DND-41 (cell line): Measurements from ENCODE around the gene HSPA12A.

Experiments
- ATAC-seq: fragments of 200-7000 bp; cut with Tn5 transposase; 3 replicates; pipeline ENCODE4 v1.9.1; 2021; ENCODE audit warnings: low read depth; ENCODE audit not compliant: insufficient read depth
- DNase-seq: peaks from one replicate; pipeline ENCODE4 v3.0.0-alpha.2; 2020
- H2AFZ ChIP-seq: 2 replicates; pipeline ENCODE4 v1.6.0; 2012; ENCODE audit warnings: low read depth, low read length
- H3K27ac ChIP-seq: 2 replicates; pipeline ENCODE4 v1.5.1; 2012; ENCODE audit warnings: low read length, inconsistent platforms
- H3K27me3 ChIP-seq: fragments of 200-600 bp; sonication (generic); 2 replicates; pipeline ENCODE4 v1.6.0; 2012; ENCODE audit warnings: low read length, mild to moderate bottlenecking, inconsistent platforms; ENCODE audit not compliant: insufficient read depth, poor library complexity
- H3K36me3 ChIP-seq: 2 replicates; pipeline ENCODE4 v1.5.1; 2012; ENCODE audit warnings: low read length, inconsistent platforms; ENCODE audit not compliant: insufficient read depth
- H3K4me1 ChIP-seq: 2 replicates; pipeline ENCODE4 v1.5.1; 2012; ENCODE audit warnings: mild to moderate bottlenecking, low read length; ENCODE audit not compliant: insufficient read depth
- H3K4me2 ChIP-seq: 2 replicates; pipeline ENCODE4 v1.6.0; 2012; ENCODE audit warnings: mild to moderate bottlenecking, moderate library complexity, low read length, inconsistent platforms; ENCODE audit not compliant: insufficient read depth
- H3K4me3 ChIP-seq, 2 experiments: fragments of 200-600 bp in 1 of 2; shearing (Covaris generic) in 1 of 2; 2 replicates each; pipeline ENCODE4 v1.5.1; 2012 to 2016; ENCODE audit warnings: inconsistent platforms in 2 of 2, low read length in 2 of 2, mild to moderate bottlenecking in 2 of 2, low read depth in 1 of 2, moderate library complexity in 1 of 2
- H3K79me2 ChIP-seq: 2 replicates; pipeline ENCODE4 v1.6.0; 2012; ENCODE audit warnings: low read length, inconsistent platforms; ENCODE audit not compliant: insufficient read depth
- H3K9ac ChIP-seq: 2 replicates; pipeline ENCODE4 v1.6.0; 2012; ENCODE audit warnings: low read depth, mild to moderate bottlenecking, inconsistent platforms, low read length, moderate library complexity
- H3K9me3 ChIP-seq: 2 replicates; pipeline ENCODE4 v1.5.1; 2012; ENCODE audit warnings: low read length, moderate library complexity, mild to moderate bottlenecking, inconsistent platforms; ENCODE audit not compliant: insufficient read depth, severe bottlenecking
- H4K20me1 ChIP-seq: 2 replicates; pipeline ENCODE4 v1.6.0; 2012; ENCODE audit warnings: low read length; ENCODE audit not compliant: insufficient read depth
- CTCF ChIP-seq: IDR thresholded peaks from 2 replicates; pipeline ENCODE4 v1.5.1; 2012; ENCODE audit warnings: borderline replicate concordance, low read length, moderate library complexity, mild to moderate bottlenecking; ENCODE audit not compliant: poor library complexity, severe bottlenecking; ENCODE audit errors: extremely low read depth
- EZH2 ChIP-seq: IDR thresholded peaks from 3 replicates; pipeline ENCODE4 v1.6.1; 2012; ENCODE audit warnings: borderline replicate concordance, low read depth, mild to moderate bottlenecking, moderate library complexity, low read length, inconsistent platforms; ENCODE audit not compliant: severe bottlenecking

The HSPA12A gene

GRCh38 chr10:116753759-116754158, 11.4 kb upstream of the HSPA12A start:
- H3K9ac ChIP-seq: no peak overlapping the region
- no peak for TF ChIP-seq EZH2
- no peak for TF ChIP-seq CTCF
- no peaks in the 10 kb centered on the region for H3K79me2 ChIP-seq
- no peaks in the 10 kb centered on the region for H3K4me1 ChIP-seq
- H3K27me3 ChIP-seq: no peaks in the 10 kb centered on the region
- DNase-seq (no peak), ATAC-seq (no peak)
- no peak overlapping the region for H3K4me3 ChIP-seq
- no peak overlapping the region for H3K4me2 ChIP-seq
- no peaks in the 10 kb centered on the region for H4K20me1 ChIP-seq
- H3K9me3 ChIP-seq: no peaks in the 10 kb centered on the region
- no peak overlapping the region for H3K27ac ChIP-seq
- no peak overlapping the region for H2AFZ ChIP-seq
- no peaks in the 10 kb centered on the region for H3K36me3 ChIP-seq

GRCh38 chr10:116752969-116753665, 10.8 kb upstream of the HSPA12A start:
- DNase-seq (no peak), ATAC-seq (no peak)
- no peaks in the 10 kb centered on the region for H4K20me1 ChIP-seq
- no peaks in the 10 kb centered on the region for H3K36me3 ChIP-seq
- no peak overlapping the region for H3K27ac ChIP-seq
- no peaks in the 10 kb centered on the region for H3K79me2 ChIP-seq
- no peaks in the 10 kb centered on the region for H3K27me3 ChIP-seq
- no peaks in the 10 kb centered on the region for H3K4me1 ChIP-seq
- H3K9me3 ChIP-seq: no peaks in the 10 kb centered on the region
- no peak overlapping the region for H3K4me3 ChIP-seq
- H3K9ac ChIP-seq: no peak overlapping the region
- no peak overlapping the region for H2AFZ ChIP-seq
- TF ChIP-seq EZH2: no peak
- no peak for TF ChIP-seq CTCF
- no peak overlapping the region for H3K4me2 ChIP-seq

- no peak overlapping the region for H3K27ac ChIP-seq
- H4K20me1 ChIP-seq: no peaks in the 10 kb centered on the region
- H2AFZ ChIP-seq: no peak overlapping the region
- H3K36me3 ChIP-seq: no peaks in the 10 kb centered on the region
- H3K9ac ChIP-seq: no peak overlapping the region
- no peak for DNase-seq
- H3K4me3 ChIP-seq: no peak overlapping the region
- H3K4me2 ChIP-seq: no peak overlapping the region
- H3K79me2 ChIP-seq: no peaks in the 10 kb centered on the region
- ATAC-seq: no peak
- H3K9me3 ChIP-seq: no peaks in the 10 kb centered on the region
- no peaks in the 10 kb centered on the region for H3K27me3 ChIP-seq
- no peaks in the 10 kb centered on the region for H3K4me1 ChIP-seq
- no peak for TF ChIP-seq CTCF
- TF ChIP-seq EZH2: no peak
Observed at GRCh38 chr10:116752563-116752962, 10.2 kb upstream of the HSPA12A start.
